Fibroblast of pulmonary artery (primary cell): ENCODE results near the gene FARSB.
"Not testable (repeated sequence)": the region's sequence is repeated elsewhere in the genome, so short reads cannot be mapped to it uniquely, and the experiment has no call there.

ENCODE experiments used
- DNase-seq: peaks from one replicate; pipeline ENCODE4 v3.0.0-alpha.2; 2010; ENCODE audit warnings: low read depth
- H3K4me3 ChIP-seq: replicated peaks from 2 replicates; pipeline ENCODE4 v1.5.1; 2011; ENCODE audit warnings: low read depth, mild to moderate bottlenecking, control low read depth, low read length, moderate library complexity
- TF ChIP-seq, protein P1 (sequence below): IDR thresholded peaks from 2 replicates; pipeline ENCODE4 v1.5.1; 2011; ENCODE audit warnings: mild to moderate bottlenecking, control low read depth, low read length, inconsistent platforms; ENCODE audit errors: missing control alignments

The FARSB gene

DNA sequence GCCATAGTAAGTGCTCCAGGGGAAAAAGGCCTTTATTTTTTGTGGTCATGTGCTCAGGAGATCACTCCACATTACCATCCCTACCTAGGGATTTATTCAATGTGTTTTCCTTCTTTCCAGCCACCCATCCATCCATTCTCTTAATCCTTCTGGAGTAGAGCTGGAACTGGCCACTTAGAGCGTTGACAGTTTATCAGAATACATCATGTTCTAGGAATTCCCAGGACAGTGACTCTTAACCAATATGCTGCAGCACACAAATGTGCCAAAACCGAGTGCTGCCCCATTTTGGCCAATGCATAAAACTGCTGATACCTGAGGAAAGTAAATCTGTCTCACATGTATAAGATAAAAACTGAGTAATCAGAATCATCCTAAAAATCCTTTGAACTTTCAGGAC is 63.7 kb downstream of the FARSB start:
- TF ChIP-seq, protein P1, sequence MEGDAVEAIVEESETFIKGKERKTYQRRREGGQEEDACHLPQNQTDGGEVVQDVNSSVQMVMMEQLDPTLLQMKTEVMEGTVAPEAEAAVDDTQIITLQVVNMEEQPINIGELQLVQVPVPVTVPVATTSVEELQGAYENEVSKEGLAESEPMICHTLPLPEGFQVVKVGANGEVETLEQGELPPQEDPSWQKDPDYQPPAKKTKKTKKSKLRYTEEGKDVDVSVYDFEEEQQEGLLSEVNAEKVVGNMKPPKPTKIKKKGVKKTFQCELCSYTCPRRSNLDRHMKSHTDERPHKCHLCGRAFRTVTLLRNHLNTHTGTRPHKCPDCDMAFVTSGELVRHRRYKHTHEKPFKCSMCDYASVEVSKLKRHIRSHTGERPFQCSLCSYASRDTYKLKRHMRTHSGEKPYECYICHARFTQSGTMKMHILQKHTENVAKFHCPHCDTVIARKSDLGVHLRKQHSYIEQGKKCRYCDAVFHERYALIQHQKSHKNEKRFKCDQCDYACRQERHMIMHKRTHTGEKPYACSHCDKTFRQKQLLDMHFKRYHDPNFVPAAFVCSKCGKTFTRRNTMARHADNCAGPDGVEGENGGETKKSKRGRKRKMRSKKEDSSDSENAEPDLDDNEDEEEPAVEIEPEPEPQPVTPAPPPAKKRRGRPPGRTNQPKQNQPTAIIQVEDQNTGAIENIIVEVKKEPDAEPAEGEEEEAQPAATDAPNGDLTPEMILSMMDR: no peak
- H3K4me3 ChIP-seq: no peak overlapping the region
- peak; percentile 20 for DNase-seq

DNA sequence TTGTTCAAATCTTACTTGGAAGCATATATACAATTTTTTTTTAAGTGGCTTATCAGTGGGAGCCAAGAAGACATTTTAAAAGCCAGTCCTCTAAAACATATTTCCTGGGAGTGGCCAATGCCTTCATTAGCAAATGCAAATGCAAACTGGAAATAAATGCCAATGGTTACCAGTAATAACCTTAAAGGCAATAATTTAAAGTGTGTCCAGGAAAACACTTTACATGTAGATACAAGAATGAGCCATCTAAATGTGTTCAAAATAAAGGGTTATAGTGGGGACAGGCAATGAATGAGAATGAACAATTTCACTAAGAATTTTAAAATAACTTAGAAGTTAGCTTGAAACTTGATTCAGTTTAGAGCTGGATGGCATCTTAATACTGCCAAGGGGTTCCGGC is 64.2 kb downstream of the FARSB start:
- no peak overlapping the region for H3K4me3 ChIP-seq
- no peak for DNase-seq
- TF ChIP-seq, protein P1: no peak

DNA sequence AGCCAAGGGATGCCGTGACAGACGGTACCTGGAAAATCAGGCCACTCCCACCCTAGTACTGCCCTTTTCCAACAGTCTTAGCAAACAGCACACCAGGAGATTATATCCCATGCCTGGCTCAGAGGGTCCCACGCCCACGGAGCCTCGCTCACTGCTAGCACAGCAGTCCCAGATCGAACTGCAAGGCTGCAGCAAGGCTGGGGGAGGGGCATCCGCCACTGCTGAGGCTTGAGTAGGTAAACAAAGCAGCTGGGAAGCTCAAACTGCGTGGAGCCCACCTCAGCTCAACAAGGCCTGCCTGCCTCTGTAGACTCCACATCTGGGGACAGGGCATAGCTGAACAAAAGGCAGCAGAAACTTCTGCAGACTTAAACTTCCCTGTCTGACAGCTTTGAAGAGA is 71.3 kb downstream of the FARSB start:
- not testable (repeated sequence) for H3K4me3 ChIP-seq, DNase-seq

DNA sequence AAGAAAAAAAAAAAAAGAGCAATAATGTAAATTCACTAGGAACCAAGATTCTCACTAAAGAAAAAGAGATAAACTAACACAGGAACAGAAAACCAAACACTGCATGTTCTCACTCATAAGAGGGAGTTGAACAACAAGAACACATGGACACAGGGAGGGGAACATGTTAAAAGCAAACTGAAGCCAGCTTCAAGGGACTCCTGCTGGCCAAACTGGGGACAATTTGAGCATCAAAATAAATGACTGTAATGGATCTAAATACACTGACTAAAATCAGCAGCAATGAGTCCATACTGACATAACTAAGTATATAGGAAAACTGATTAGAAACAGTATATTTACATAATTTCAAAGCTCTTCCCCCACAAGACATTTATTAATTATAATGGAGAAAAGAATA is 73.0 kb downstream of the FARSB start:
- H3K4me3 ChIP-seq: no peak overlapping the region
- TF ChIP-seq, protein P1: peak; percentile 24
- peak; percentile 17 for DNase-seq

DNA sequence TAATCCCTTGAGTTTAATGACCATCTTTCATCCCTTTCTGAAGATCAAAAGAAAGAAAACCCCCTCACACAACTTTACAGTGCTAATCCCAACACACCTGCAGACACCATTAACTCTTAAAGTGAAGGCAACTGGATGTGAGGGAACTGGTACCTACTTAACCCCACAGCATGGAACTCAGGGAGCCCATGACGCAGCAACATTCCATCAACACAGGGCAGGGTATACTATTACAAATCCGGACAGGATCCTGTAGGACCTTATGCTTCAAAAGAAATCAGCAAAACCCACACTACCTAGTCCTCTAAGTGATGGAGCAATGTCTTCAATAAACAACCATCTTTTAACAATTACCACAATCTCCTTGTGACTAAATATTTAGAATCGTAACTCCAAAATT is 78.6 kb downstream of the FARSB start:
- TF ChIP-seq, protein P1: no peak
- no peak overlapping the region for H3K4me3 ChIP-seq
- no peak for DNase-seq

DNA sequence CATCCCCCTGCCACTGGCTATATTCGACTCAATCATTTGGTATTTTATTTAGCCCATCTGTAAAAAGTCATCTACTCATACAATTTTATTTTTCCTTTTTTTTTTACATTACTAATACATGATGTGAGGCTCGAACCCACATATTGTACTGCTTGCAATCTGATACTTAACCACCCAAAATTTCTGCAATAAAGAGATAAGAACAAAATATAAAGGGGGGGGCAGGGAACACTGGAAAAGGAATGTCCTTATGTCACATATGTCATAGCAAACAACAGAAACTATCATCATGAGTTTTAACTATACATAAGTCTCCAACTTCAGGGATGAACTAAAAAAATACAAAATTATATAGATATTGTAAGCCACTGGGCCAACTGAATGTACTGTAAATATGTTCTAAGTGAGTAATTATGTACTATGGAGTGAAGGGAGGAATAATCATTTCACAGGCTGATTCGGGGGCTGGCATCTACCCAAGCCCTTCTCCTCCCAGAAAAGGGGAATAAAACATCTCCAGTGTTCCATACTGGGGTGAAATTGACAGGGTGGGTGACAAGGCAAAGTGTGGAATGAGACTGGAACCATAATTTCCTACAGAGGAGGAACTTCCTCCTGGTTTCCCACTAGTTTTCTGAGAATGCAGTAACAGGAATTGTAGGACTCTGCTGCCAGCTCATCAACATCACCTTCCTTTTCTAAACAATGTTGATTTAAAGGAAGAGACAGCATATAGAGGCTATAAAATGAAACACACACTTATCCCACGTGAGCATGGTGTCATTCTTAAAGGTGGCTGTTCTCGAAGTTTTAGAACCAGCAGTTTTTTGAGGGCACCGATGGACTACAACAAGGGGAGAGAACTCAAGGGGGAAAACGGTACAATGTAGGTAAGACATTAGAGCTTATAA is 79.5 kb downstream of the FARSB start:
- H3K4me3 ChIP-seq: no peak overlapping the region
- DNase-seq: no peak
- TF ChIP-seq, protein P1: no peak

DNA sequence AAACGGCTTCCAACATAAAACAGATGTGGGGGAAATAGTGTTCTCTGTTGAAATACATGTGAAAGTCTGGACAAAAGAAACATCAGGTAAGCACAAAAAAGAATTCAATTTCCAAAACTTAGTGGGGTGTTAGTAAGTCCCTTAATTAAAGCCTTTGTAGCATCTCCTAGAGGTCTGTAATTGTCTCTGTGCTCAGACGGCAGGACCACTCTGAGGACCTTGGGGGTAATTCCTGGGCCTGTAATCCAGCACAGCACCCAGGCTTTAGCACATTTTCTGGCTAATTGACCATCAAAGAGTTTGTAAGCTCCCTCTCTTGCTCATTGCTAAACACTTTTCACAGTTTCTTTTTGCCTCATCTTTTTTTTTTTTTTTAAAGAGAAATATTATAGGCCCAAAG is 80.3 kb downstream of the FARSB start:
- TF ChIP-seq, protein P1: no peak
- H3K4me3 ChIP-seq: no peak overlapping the region
- no peak for DNase-seq
